H9 (cell line): ENCODE results near the gene SDF2L1. TPM values are rescaled to one million over a fixed set of nuclear protein-coding genes. Genes with fewer than 3 reads are reported as not detected.

Experiments used
- DNase-seq: peaks from one replicate; pipeline ENCODE4 v3.0.0-alpha.2; 2017
- H2AFZ ChIP-seq: one replicate; pipeline ENCODE4 v1.6.1; 2013; ENCODE audit warnings: mild to moderate bottlenecking, low read length, control low read depth, moderate library complexity
- H2AK5ac ChIP-seq: 2 replicates; pipeline ENCODE4 v1.6.1; 2013; ENCODE audit warnings: low read length, control low read depth, mixed read lengths; ENCODE audit not compliant: insufficient read length
- H2BK120ac ChIP-seq: one replicate; pipeline ENCODE4 v1.6.1; 2013; ENCODE audit warnings: low read depth, mild to moderate bottlenecking, low read length, control low read depth, inconsistent platforms; ENCODE audit not compliant: poor library complexity, severe bottlenecking
- H2BK12ac ChIP-seq: 2 replicates; pipeline ENCODE4 v1.6.1; 2013; ENCODE audit warnings: low read length, control low read depth, mixed read lengths, low read depth; ENCODE audit not compliant: insufficient read length
- H2BK15ac ChIP-seq: 2 replicates; pipeline ENCODE4 v1.6.1; 2013; ENCODE audit warnings: low read depth, low read length, control low read depth
- H2BK20ac ChIP-seq: one replicate; pipeline ENCODE4 v1.6.1; 2013; ENCODE audit warnings: low read depth, mild to moderate bottlenecking, low read length, control low read depth, inconsistent platforms; ENCODE audit not compliant: poor library complexity, severe bottlenecking
- H2BK5ac ChIP-seq: 2 replicates; pipeline ENCODE4 v1.6.1; 2013; ENCODE audit warnings: low read length, control low read depth, mixed read lengths; ENCODE audit not compliant: insufficient read length
- H3K14ac ChIP-seq: 2 replicates; pipeline ENCODE4 v1.6.1; 2013; ENCODE audit warnings: low read length, control low read depth; ENCODE audit not compliant: insufficient read depth
- H3K18ac ChIP-seq: 2 replicates; pipeline ENCODE4 v1.6.1; 2013; ENCODE audit warnings: low read depth, mild to moderate bottlenecking, mixed read lengths, low read length, control low read depth; ENCODE audit not compliant: insufficient read length
- H3K23ac ChIP-seq: 2 replicates; pipeline ENCODE4 v1.6.1; 2013; ENCODE audit warnings: low read length, control low read depth, mixed read lengths, low read depth; ENCODE audit not compliant: insufficient read length
- H3K23me2 ChIP-seq: 2 replicates; pipeline ENCODE4 v1.6.1; 2013; ENCODE audit warnings: low read depth, mild to moderate bottlenecking, mixed read lengths, low read length, control low read depth; ENCODE audit not compliant: insufficient read length, poor library complexity, severe bottlenecking
- H3K27ac ChIP-seq: 2 replicates; pipeline ENCODE4 v1.5.1; 2013; ENCODE audit warnings: low read length, control low read depth, mixed read lengths, low read depth; ENCODE audit not compliant: insufficient read length
- H3K27me3 ChIP-seq: 2 replicates; pipeline ENCODE4 v1.6.1; 2013; ENCODE audit warnings: low read length, control low read depth, inconsistent platforms; ENCODE audit not compliant: insufficient read depth
- H3K4ac ChIP-seq: 2 replicates; pipeline ENCODE4 v1.6.1; 2013; ENCODE audit warnings: low read depth, mild to moderate bottlenecking, control low read depth, inconsistent platforms, low read length, moderate library complexity
- H3K4me1 ChIP-seq: 2 replicates; pipeline ENCODE4 v1.6.1; 2013; ENCODE audit warnings: low read length, control low read depth, inconsistent platforms; ENCODE audit not compliant: insufficient read depth
- H3K4me2 ChIP-seq: 2 replicates; pipeline ENCODE4 v1.6.1; 2013; ENCODE audit warnings: low read length, control low read depth, mixed read lengths; ENCODE audit not compliant: insufficient read length, insufficient read depth
- H3K56ac ChIP-seq: 2 replicates; pipeline ENCODE4 v1.6.1; 2013; ENCODE audit warnings: low read depth, mild to moderate bottlenecking, mixed read lengths, low read length, control low read depth; ENCODE audit not compliant: insufficient read length
- H3K79me1 ChIP-seq: 2 replicates; pipeline ENCODE4 v1.6.1; 2013; ENCODE audit warnings: low read depth, mild to moderate bottlenecking, moderate library complexity, low read length, control low read depth, inconsistent platforms; ENCODE audit not compliant: insufficient read depth, poor library complexity, severe bottlenecking
- H3K79me2 ChIP-seq: 2 replicates; pipeline ENCODE4 v1.6.1; 2013; ENCODE audit warnings: low read length, control low read depth, inconsistent platforms; ENCODE audit not compliant: insufficient read depth
- H3K9ac ChIP-seq: 2 replicates; pipeline ENCODE4 v1.6.1; 2013; ENCODE audit warnings: low read length, control low read depth, mixed read lengths; ENCODE audit not compliant: insufficient read length; ENCODE audit errors: extremely low read depth
- H3K9me3 ChIP-seq: one replicate; pipeline ENCODE4 v1.6.1; 2013; ENCODE audit warnings: low read depth, low read length, inconsistent platforms; ENCODE audit not compliant: control insufficient read depth
- H3T11ph ChIP-seq: one replicate; pipeline ENCODE4 v1.6.1; 2013; ENCODE audit warnings: mild to moderate bottlenecking, low read length, control low read depth, inconsistent platforms
- H4K20me1 ChIP-seq: one replicate; pipeline ENCODE4 v1.6.1; 2013; ENCODE audit not compliant: control insufficient read depth, insufficient read length, insufficient read depth
- H4K5ac ChIP-seq: 2 replicates; pipeline ENCODE4 v1.6.1; 2013; ENCODE audit warnings: low read depth, mild to moderate bottlenecking, mixed read lengths, low read length, control low read depth; ENCODE audit not compliant: insufficient read length
- H4K8ac ChIP-seq: replicated peaks from 2 replicates; pipeline ENCODE4 v1.6.1; 2013; ENCODE audit warnings: low read length, control low read depth, mixed read lengths, low read depth; ENCODE audit not compliant: insufficient read length
- H4K91ac ChIP-seq: 2 replicates; pipeline ENCODE4 v1.6.1; 2013; ENCODE audit warnings: low read depth, mild to moderate bottlenecking, moderate library complexity, mixed read lengths, low read length, control low read depth; ENCODE audit not compliant: insufficient read length
- H3K27ac Mint-ChIP-seq, 3 experiments: 2 replicates in 2 of 3; 3 replicates in 1 of 3; pipeline ENCODE4 v1.8.0; 2020 to 2021; ENCODE audit warnings: mixed read lengths in 3 of 3, mild to moderate bottlenecking in 1 of 3, moderate library complexity in 1 of 3
- H3K27me3 Mint-ChIP-seq: 2 replicates; pipeline ENCODE4 v1.8.0; 2021; ENCODE audit warnings: low read depth, mild to moderate bottlenecking, moderate library complexity, mixed read lengths
- H3K36me3 Mint-ChIP-seq, 3 experiments: 2 replicates in 2 of 3; 3 replicates in 1 of 3; pipeline ENCODE4 v1.8.0; 2020 to 2021; ENCODE audit warnings: low read depth in 3 of 3, mixed read lengths in 3 of 3; ENCODE audit not compliant: insufficient read depth in 1 of 3
- H3K4me1 Mint-ChIP-seq, 2 experiments: 2 replicates each; pipeline ENCODE4 v1.8.0; 2020; ENCODE audit warnings: mixed read lengths in 2 of 2
- H3K4me3 Mint-ChIP-seq, 2 experiments: 2 replicates in 1 of 2; 3 replicates in 1 of 2; pipeline ENCODE4 v1.8.0; 2020 to 2021; ENCODE audit warnings: mild to moderate bottlenecking in 2 of 2, mixed read lengths in 2 of 2, moderate library complexity in 1 of 2
- H3K9me3 Mint-ChIP-seq, 2 experiments: 2 replicates in 1 of 2; 3 replicates in 1 of 2; pipeline ENCODE4 v1.8.0; 2020; ENCODE audit warnings: mild to moderate bottlenecking in 2 of 2, mixed read lengths in 2 of 2, moderate library complexity in 1 of 2
- CTCF ChIP-seq: fragments of 200-600 bp; sonication (generic); conservative IDR thresholded peaks from 3 replicates; pipeline ENCODE4 v1.8.0; 2021; ENCODE audit warnings: antibody characterized with exemption, mild to moderate bottlenecking
- WGBS: extraction: QIAGEN DNeasy Blood & Tissue Kit; methylation state at CpG from one replicate; pipeline ENCODE4 v1.1.7; 2013; ENCODE audit warnings: missing lambda C conversion rate, low lambda C conversion rate, mixed read lengths; ENCODE audit not compliant: insufficient read length; ENCODE audit errors: extremely low coverage; 5-methylcytosine and 5-hydroxymethylcytosine counted together
- total RNA-seq: library from RNA; stranded (reverse); gene quantifications from 2 replicates; pipeline ENCODE4 v1.2.1, GENCODE V29; 2021

The SDF2L1 gene
- total RNA-seq, 1 experiment from 2014 or later = 36.0 TPM

- peak overlapping the region; percentile 56 to 69 for H3K4me3 Mint-ChIP-seq
- peaks cover 16 to 18% of the 10 kb centered on the region in 2 experiments for H3K4me1 Mint-ChIP-seq
- H4K91ac ChIP-seq = no peak overlapping the region
- H2BK15ac ChIP-seq = no peak overlapping the region
- H3T11ph ChIP-seq = no peak overlapping the region
- TF ChIP-seq CTCF = no peak
- no peaks in the 10 kb centered on the region for H4K20me1 ChIP-seq
- no peaks in the 10 kb centered on the region for H3K79me1 ChIP-seq
- H2BK20ac ChIP-seq = no peak overlapping the region
- WGBS = no CpG with 5 or more reads among the region's 17 CpGs
- H3K27ac ChIP-seq = no peak overlapping the region
- H4K5ac ChIP-seq = no peak overlapping the region
- H2AFZ ChIP-seq = no peak overlapping the region
- no peak overlapping the region for H2BK12ac ChIP-seq
- H3K27ac Mint-ChIP-seq = peak overlapping the region in 2 of 3 experiments; percentile 13 to 32; a peak in 3 of 7 replicates
- no peaks in the 10 kb centered on the region for H3K9me3 ChIP-seq
- no peak overlapping the region for H2AK5ac ChIP-seq
- H3K4ac ChIP-seq = no peak overlapping the region
- H3K23ac ChIP-seq = no peak overlapping the region
- H3K27me3 ChIP-seq = no peaks in the 10 kb centered on the region
- peaks cover 6 to 22% (median 16%) of the 10 kb centered on the region in 3 experiments; a peak in 5 of 7 replicates for H3K36me3 Mint-ChIP-seq
- H3K56ac ChIP-seq = no peak overlapping the region
- H3K9me3 Mint-ChIP-seq = no peaks in the 10 kb centered on the region
- peaks cover 18% of the 10 kb centered on the region for H3K27me3 Mint-ChIP-seq
- no peaks in the 10 kb centered on the region for H3K79me2 ChIP-seq
- DNase-seq = no peak
- peaks cover 4% of the 10 kb centered on the region; the same call in 1 of the 2 replicates for H3K4me1 ChIP-seq
- H3K4me2 ChIP-seq = peak overlapping the region; percentile 35
- H3K23me2 ChIP-seq = peaks cover 16% of the 10 kb centered on the region
- no peak overlapping the region for H2BK120ac ChIP-seq
- H4K8ac ChIP-seq = no peak overlapping the region
- no peak overlapping the region for H3K9ac ChIP-seq
- no peak overlapping the region for H3K14ac ChIP-seq
- peak overlapping the region; percentile 1 for H3K18ac ChIP-seq
- H2BK5ac ChIP-seq = no peak overlapping the region
Measured at GRCh38 chr22:21657020-21657359, 14.9 kb downstream of the SDF2L1 start.
